Colonic mucosa (tissue), 4 donors: ENCODE results near the gene ROGDI. TPM values are rescaled to one million over a fixed set of nuclear protein-coding genes. Genes with fewer than 3 reads are reported as not detected.

Source experiments
- DNase-seq: peaks from one replicate; pipeline ENCODE4 v3.0.0-alpha.2; 2020
- H3K27ac ChIP-seq: fragments of 200-600 bp; one replicate; pipeline ENCODE4 v1.8.0; 2021
- H3K27me3 ChIP-seq: fragments of 200-600 bp; one replicate; pipeline ENCODE4 v1.8.0; 2021
- H3K36me3 ChIP-seq: fragments of 200-600 bp; one replicate; pipeline ENCODE4 v1.8.0; 2021
- H3K4me1 ChIP-seq: fragments of 200-600 bp; one replicate; pipeline ENCODE4 v1.8.0; 2021; ENCODE audit warnings: mild to moderate bottlenecking
- H3K4me3 ChIP-seq: fragments of 200-600 bp; one replicate; pipeline ENCODE4 v1.8.0; 2021
- H3K9ac ChIP-seq, 2 donors: one replicate each; pipeline ENCODE4 v1.7.0; 2013; ENCODE audit warnings: control low read depth in 2 of 2, low read depth in 2 of 2, low read length in 2 of 2
- H3K9me3 ChIP-seq: fragments of 200-600 bp; one replicate; pipeline ENCODE4 v1.8.0; 2021
- CTCF ChIP-seq: fragments of 200-600 bp; IDR thresholded peaks from one replicate; pipeline ENCODE4 v1.8.0; 2022; ENCODE audit warnings: antibody characterized with exemption, mild to moderate bottlenecking
- intact Hi-C: fragments of 100-400 bp; cut with DNase I; formaldehyde crosslinking; loops from one replicate; pipeline ENCODE4 v1.14.1; 2022
- total RNA-seq, 2 donors: library from RNA; stranded (reverse); fragmentation: NEBNext Ultra II Directional in 1 of 2; extraction: Animal tissue kit (Norgen Biotek cat#: 25700) in 1 of 2; gene quantifications; one replicate each; pipeline ENCODE4 v1.2.1, GENCODE V29; 2021
- donor health status: healthy.
- donor health status: DM: no; HTN: no; CAD: no.
- donor health status: DM: no; HTN: no; CAD: no.

The ROGDI gene
- total RNA-seq, 2 donors from 2014 or later, result 18.1 to 23.9 TPM

GRCh38 chr16:4805231-4805630 is 2.8 kb upstream of the ROGDI start:
- no peaks in the 10 kb centered on the region for H3K9me3 ChIP-seq
- peaks cover 4% of the 10 kb centered on the region for H3K36me3 ChIP-seq
- H3K27ac ChIP-seq, result no peak overlapping the region
- no peak overlapping the region for H3K9ac ChIP-seq
- H3K4me1 ChIP-seq, result peaks cover 15% of the 10 kb centered on the region
- no peak for DNase-seq
- no peak overlapping the region for H3K4me3 ChIP-seq
- intact Hi-C loops, result no loop called here
- no peak for TF ChIP-seq CTCF
- no peaks in the 10 kb centered on the region for H3K27me3 ChIP-seq

DNA sequence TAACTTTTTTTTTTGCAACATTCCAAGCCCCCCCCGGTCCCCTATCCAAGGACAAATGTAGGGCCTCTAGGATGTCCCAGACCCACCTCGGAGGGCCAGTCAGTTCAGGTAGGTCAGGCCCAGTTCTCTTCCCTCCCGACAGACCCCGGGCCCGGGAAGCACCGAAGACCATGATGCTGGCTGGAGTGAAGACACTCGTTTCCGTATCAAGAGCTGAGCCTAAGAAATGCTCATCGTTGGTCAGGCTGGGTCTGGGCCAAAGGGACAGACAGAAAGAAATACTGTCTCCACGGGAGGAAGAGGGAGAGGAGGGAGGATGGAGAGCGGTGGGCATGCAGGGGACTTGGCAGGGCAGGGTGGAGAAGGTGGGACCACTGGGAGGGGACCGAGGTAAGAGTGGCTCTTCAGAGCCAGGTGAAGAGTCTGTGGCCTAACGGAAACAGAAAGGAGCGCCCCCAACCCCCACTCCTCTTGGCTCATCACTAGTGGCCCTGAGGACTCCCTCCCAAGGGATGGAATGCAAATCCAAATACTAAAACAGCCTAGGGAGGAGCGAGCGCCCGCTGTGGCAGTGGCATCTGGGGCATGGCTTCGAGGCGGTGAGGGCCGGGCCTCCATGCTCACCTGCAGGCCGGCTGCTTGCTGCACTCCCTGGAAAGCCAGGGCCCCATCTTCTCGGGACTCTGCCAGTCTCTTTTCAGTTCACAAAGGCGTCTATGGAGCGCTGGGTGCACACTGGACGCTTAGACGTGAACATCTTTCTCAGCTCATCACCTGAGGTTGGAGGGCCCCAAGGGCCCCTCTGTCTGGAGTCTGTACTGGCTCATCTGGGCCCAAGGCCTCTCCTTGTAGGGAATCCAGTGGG is 1.7 kb upstream of the ROGDI start:
- Histone ChIP-seq H3K27me3 (no peaks in the 10 kb centered on the region), H3K4me1 (peaks cover 15% of the 10 kb centered on the region), H3K9ac (no peak overlapping the region), H3K36me3 (peaks cover 4% of the 10 kb centered on the region), H3K9me3 (no peaks in the 10 kb centered on the region), H3K27ac (no peak overlapping the region), H3K4me3 (no peak overlapping the region)
- no peak for TF ChIP-seq CTCF
- intact Hi-C loops, result no loop called here
- no peak for DNase-seq

GRCh38 chr16:4803401-4803844 is 990 bp upstream of the ROGDI start:
- Histone ChIP-seq H3K27me3 (no peaks in the 10 kb centered on the region), H3K9ac (peak overlapping the region in 1 of 2 donors; percentile 70), H3K4me1 (peaks cover 15% of the 10 kb centered on the region), H3K27ac (peak overlapping the region; percentile 97), H3K4me3 (peak overlapping the region; percentile 91), H3K36me3 (peaks cover 4% of the 10 kb centered on the region), H3K9me3 (no peaks in the 10 kb centered on the region)
- no peak for TF ChIP-seq CTCF
- DNase-seq, result no peak
- intact Hi-C loops, result no loop called here

GRCh38 chr16:4802659-4803287 is 340 bp upstream of the ROGDI start:
- no peaks in the 10 kb centered on the region for H3K9me3 ChIP-seq
- H3K9ac ChIP-seq, result peak overlapping the region; percentile 70 to 90
- peak overlapping the region; percentile 97 for H3K27ac ChIP-seq
- H3K4me1 ChIP-seq, result peaks cover 15% of the 10 kb centered on the region
- peak overlapping the region; percentile 91 for H3K4me3 ChIP-seq
- no peaks in the 10 kb centered on the region for H3K36me3 ChIP-seq
- TF ChIP-seq CTCF, result no peak
- intact Hi-C loops, result no loop called here
- DNase-seq, result peak; percentile 93
- no peaks in the 10 kb centered on the region for H3K27me3 ChIP-seq

DNA sequence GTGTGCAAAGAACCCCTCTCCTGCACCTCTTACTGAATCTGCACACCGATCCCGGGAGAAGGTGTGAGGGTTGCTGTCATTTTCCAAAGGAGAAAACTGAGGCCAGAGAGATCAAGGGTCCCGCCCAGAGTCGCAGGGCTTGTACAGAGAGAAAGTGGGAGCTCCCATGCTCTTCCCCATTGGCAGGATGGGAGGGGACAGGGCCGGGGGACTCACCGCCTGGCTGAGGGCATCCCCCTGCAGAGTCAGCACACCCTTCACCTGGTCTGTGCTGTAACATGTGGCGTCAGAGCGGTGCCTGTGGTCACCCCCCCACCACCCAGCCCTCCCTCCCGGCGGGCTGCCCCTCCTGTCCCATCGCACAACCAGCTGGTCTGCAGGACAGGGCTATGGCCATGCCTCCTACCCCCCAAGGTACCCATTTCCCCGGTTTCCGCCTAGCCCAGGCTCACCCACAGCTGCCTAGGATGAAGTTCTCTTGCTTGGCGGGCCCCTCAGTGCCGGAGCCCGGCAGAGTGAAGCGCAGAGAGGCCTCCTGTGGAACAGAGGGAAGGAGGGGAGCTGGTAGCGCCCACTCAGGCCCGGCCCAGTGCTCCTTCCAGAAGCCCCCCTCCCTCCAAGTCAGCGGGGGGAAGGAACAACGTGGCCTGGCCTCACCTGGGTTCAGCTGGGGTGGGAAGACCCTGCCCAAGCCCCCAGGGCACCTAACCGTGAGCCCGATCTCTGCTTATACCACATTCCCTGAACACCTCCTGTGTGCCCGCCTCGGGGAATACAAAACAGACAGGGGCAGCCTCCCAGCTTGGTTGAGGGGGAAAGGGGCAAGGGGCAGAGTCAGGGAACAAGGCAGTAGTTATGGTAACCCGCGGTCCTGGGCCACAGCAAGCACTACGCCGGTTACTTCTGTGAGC is 1.1 kb downstream of the ROGDI start:
- no peak for DNase-seq
- intact Hi-C loops, result loop anchor here (2.0 kb wide), 1 partner anchor 33 kb away; no protein-coding TSS in a partner anchor
- peak overlapping the region; percentile 97 for H3K27ac ChIP-seq
- peaks cover 15% of the 10 kb centered on the region for H3K4me1 ChIP-seq
- peak overlapping the region; percentile 91 for H3K4me3 ChIP-seq
- TF ChIP-seq CTCF, result no peak
- H3K36me3 ChIP-seq, result no peaks in the 10 kb centered on the region
- peak overlapping the region; percentile 90 to 95 for H3K9ac ChIP-seq
- no peaks in the 10 kb centered on the region for H3K27me3 ChIP-seq
- no peaks in the 10 kb centered on the region for H3K9me3 ChIP-seq
